Measurements from ENCODE around the gene FBXL16.
"Not testable (repeated sequence)": the region's sequence is repeated elsewhere in the genome, so short reads cannot be mapped to it uniquely, and the experiment has no call there.

FBXL16 gene

DNA sequence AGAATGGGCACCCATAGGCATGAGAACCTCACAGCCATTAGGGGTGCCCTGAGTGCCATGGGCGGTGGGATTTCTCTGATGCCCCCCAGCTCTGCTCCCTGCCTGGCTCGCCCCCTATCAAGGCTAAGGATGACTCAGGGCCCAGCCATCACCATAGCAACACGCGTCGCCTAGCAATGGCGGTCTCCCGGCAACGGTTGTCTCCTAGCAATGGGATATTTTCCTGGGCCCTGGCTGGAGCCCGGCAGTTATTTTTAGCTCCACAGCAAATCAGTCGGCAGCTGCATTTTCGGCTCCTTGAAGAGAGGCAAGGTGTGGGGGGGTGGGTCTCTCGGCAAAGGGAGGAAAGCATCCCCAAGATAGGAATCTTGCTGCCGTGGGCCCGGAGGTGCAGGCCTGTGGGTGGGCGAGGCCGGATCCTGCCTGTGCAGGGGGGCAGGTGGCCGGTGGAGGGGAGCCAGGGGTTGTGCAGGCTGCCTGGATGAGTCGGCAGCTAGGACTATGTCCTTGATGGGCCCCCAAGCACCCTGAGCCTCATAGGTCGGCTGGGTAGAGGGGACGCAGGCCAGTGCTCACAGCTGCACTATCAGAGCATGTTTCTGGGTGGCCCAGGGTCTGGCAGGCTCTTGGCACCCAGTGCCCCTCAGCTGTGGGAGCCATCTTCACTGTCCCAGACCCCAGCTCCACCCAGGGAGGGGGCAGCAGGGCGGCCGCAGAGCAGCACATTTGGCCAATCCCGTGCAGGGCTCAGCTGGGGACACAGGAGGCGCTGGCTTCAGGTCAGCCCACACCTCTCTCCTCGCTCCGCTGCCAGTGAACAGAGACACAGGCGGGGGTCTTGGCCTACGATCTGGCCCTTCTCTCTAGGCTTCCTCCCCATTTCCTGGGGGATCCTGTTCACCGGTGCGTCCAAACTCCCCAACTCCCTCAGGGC is 4.2 kb upstream of the FBXL16 start:
- peak; percentile 82 for DNase-seq (ENCODE audit: low read depth)

DNA sequence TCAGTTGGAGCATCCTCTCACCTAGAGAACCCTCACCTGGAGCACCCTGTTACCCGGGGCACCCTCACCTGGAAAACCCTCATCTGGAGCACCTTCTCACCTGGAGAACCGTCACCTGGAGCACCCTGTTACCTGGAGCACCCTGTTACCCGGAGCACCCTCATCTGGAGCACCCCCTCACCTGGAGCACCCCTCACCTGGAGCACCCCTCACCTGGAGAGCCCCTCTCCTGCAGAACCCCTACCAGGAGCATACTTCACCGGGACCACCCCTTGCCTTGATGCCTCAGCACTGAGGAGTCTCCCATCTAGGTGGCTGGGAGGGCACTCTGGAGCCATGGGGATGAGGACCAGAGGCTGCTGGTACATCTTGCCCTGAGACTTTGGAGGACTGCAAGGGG is 3.4 kb upstream of the FBXL16 start:
- DNase-seq (ENCODE audit: low read depth), result no peak

GRCh38 chr16:708019-708418 is 2.4 kb upstream of the FBXL16 start:
- no peak for DNase-seq (ENCODE audit: low read depth)

- DNase-seq (ENCODE audit: low read depth), result no peak
Observed at GRCh38 chr16:707062-707538, 1.5 kb upstream of the FBXL16 start.

DNA sequence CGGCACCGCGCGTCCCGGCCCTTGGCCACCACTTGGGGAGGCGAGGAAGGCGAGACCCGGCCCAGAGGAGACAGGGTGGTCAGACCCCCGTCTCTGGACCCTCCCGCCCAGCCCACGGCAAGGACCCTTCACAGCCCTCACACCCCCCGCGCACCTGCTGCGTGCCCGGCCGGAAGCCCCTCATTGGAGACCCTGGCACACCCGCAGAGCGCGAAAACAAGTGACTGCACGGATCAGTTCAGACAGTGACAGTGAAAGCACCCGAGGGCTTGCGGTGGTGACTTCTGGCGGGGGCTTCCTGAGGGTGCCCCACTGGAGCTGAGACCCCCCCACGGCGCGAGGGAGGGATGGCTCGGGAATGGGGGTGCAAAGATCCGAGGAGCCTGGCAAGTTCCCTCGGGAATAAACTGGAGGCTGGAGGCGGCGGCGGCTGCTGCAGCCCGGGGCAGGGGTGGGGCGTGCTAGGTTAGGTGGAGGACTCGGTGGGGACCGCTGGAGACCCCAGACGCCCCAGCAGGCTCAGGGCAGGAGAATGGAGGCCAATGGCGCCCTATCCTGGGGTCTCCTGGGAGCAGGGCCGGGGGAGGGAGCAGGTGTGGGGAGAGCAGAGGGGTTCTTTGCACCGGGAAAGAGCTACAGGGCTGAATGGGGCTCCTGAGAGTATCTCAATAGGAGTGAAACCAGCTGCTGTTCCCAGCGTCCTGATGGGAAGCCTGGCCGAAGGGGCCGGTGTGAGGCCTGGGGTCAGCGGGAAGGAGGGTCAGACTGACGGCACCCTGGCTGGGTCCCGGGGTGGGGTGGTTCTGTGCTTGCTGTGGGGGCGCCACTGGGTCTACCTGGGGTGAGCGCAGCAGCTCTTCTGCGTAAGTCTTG is 824 bp upstream of the FBXL16 start:
- no peak for DNase-seq (ENCODE audit: low read depth)

GRCh38 chr16:704552-705380 is 835 bp downstream of the FBXL16 start:
- DNase-seq (ENCODE audit: low read depth), result no peak

- no peak for DNase-seq (ENCODE audit: low read depth)
Observed at GRCh38 chr16:704047-704446, 1.6 kb downstream of the FBXL16 start.

GRCh38 chr16:703406-703805 is 2.2 kb downstream of the FBXL16 start:
- DNase-seq (ENCODE audit: low read depth), result no peak

DNA sequence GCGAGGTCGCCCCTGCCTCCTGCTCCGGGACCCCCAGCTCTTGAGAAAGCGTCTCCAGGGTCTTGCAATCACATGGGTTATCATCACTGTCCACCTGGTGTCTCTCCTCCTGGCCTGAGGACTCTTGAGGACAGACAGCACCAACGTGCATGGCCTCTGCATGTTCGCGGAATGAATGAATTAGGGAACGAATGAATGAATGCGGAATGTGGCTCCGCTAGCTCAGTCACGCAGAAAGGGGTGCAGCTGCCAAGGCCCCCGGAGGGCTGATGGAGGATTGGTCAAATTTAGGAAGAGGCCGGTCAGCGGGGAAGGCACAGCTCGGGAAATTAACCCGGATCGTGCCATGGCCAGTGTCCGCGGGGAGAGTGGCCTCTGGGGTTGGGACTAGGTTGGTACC is 3.3 kb downstream of the FBXL16 start:
- DNase-seq (ENCODE audit: low read depth), result no peak

DNA sequence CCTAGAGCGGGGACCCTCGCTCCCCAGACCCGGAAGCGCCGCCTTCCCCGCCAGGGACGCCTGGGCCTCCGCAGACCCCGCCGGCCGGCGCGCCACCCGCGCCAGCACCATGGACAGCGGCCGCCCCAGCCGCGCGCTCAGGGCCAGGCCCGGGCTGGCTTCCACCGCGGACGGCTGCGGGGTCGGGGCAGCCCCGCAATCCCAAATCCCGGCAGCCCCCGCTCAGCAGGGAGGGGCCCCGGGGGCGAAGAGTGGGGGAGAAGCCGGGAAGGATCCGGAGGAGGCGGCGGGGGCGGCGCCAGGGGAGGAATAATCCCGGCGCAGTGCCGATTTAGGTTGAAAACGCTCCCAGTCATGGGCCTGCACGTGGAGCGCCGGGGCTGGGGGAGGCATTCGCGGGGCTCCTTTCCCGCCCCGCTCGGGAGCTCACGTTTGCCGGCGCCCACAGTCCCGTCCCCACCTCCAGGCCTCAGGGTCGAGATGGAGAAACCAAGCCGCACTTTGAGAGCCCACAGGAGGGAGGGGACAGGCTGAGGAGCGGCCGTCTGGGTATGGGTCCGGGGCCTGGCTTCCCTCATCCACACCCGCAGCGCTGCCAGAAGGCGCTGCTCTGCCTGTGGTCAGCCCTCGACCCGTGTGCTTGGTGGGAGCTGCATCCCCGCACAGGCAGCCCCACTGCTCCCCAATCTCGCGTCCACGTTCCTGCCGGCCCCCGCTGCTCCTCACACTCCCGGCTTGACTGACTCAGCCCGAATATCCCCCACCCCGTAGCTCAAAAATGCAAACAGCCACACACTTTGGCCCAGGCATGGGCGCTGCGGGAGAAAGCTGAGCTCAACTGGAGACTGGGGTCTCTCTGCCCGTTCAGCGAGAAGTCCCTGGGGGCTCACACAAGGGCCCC is 4.7 kb downstream of the FBXL16 start:
- no peak for DNase-seq (ENCODE audit: low read depth)

- DNase-seq (ENCODE audit: low read depth), result no peak
Observed at GRCh38 chr16:698911-699671, 6.5 kb downstream of the FBXL16 start.

DNA sequence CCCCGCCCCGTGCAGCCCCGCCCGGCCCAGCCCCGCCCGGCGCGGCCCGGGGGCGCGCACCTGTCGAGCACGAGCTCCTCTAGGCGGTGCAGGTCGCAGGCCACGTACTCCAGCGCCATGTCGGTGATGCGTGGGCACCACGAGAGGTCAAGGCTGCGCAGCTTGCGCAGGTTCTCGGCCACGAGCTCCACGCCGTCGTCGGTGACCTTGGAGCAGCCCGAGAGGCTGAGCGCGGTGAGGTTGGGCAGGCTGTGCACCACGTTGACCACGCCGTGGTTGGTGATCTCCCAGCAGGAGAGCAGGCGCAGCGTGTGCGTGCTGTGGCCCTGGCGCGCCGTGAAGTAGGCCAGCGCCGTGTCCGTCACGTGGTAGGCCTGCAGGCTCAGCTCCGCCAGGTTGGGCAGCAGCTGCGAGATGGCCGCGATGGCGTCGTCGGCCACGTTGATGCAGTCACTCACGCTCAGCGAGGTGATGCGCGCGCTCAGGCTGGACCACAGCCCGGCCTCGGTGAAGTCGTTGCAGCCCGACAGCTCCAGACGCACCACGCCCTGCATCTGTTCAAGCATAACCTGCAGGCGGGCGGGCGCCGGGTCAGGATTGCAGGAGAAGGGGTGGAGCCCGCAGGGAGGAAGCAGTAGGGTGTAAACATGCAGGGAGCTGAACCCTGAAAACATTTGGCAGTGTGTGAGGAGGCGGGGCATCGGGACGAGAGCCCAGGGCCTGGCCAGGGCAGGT is 10.1 kb downstream of the FBXL16 start:
- DNase-seq (ENCODE audit: low read depth), result no peak

DNA sequence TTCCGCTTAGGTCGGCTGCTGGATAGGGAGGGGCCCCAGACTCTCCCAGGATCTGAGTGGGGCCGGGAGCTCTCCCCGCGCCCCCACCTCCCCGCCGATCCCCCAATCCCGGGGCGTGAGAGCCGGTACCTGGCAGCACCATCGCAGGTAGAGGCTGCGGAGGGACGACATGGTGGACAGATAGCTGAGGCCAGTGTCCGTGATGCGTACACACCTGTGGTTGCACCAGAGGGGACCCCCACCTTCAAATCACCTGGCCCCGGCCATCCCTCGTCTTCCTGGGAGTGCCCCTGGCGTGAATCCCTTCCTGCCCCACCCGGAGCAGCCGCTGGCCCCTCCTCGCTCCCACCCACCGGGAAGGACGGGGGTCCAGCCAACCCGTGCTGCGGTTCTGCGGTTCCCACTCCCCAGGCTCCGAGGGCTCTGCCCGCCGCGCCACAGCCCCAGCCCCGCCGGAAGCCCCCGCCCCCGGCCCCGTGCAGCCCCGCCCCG is 10.7 kb downstream of the FBXL16 start:
- no peak for DNase-seq (ENCODE audit: low read depth)

GRCh38 chr16:694187-694862 is 11.3 kb downstream of the FBXL16 start:
- no peak for DNase-seq (ENCODE audit: low read depth)

DNA sequence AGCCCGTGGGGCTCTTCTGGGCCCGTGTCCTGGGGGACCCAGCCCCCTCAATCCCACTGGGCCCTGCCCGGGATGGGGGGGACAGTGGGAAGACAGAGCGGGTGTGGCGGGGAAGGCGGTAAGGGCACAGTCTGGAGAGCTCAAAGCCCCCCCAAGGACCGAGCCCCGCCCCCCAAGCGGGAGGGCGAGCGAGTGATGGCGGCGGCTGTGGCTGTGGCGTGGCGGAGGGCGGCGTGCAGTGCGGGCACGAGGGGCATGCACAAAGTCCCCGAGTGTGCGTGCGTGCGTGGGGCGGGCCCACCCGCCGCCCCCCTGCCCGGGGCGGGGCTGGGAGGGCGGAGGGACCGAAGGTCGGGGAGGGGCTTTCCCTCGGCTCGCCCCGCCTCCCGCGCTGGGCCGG is 11.8 kb downstream of the FBXL16 start:
- DNase-seq (ENCODE audit: low read depth), result no peak

- no peak for DNase-seq (ENCODE audit: low read depth)
Observed at GRCh38 chr16:693364-693763, 12.2 kb downstream of the FBXL16 start.

DNA sequence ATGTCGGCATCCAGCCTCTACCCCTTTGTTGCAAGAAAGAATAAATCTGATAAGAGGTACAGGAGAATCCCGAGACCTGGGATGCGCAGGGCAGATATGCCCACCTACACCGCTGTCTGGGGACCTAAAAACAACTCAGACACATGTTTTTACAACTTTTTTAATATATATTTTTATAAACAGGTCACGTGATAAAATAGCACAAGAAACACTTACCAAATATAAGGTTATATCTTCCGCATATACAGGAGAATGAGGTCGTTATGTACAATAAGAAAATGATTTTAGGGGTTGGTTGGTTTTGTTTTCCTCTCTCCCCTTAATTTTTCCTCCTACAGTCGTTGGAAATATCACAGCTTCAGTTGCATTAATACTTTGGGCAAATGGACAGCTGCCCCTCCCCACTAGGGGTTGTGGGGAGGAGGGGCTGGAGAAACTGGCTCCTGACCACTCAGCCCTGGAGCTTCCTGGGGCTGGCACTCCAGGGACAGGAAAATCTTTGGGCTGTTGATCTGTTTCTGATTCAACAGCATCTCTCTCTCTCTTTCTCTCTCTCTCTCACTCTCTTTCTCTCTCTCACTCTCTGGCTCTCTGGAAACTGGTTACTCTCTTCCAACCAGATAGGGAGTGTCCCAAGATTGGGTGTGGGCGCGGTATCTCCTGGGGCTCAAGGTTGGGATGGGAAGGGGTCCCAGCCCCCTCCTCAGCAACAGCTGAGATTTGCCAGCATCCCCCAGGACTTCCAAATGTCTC is 13.1 kb downstream of the FBXL16 start:
- no peak for DNase-seq (ENCODE audit: low read depth)

- DNase-seq (ENCODE audit: low read depth), result not testable (repeated sequence)
Observed at GRCh38 chr16:691242-691641, 14.4 kb downstream of the FBXL16 start.

Measured in iris pigment epithelial cell (primary cell).